HG03575 (cell line): ENCODE results near the gene IFNAR1.
"Not testable (repeated sequence)": the region's sequence is repeated elsewhere in the genome, so short reads cannot be mapped to it uniquely, and the experiment has no call there.

Source experiments
- ATAC-seq: cut with Tn5 transposase; IDR thresholded peaks from one replicate; pipeline ENCODE4 v1.9.1; 2021; ENCODE audit not compliant: unreplicated experiment, insufficient number of reproducible peaks, low FRiP score; ENCODE audit errors: extremely low read depth

Gene IFNAR1

GRCh38 chr21:33334191-33334590, 9.4 kb downstream of the IFNAR1 start:
- ATAC-seq = no peak

GRCh38 chr21:33334824-33335223, 10.1 kb downstream of the IFNAR1 start:
- ATAC-seq = no peak

- ATAC-seq = no peak
These were observed 14.4 kb downstream of the IFNAR1 start for GRCh38 chr21:33339135-33339534.

GRCh38 chr21:33339918-33340317, 15.1 kb downstream of the IFNAR1 start:
- ATAC-seq = no peak

GRCh38 chr21:33345751-33346238, 21.0 kb downstream of the IFNAR1 start:
- ATAC-seq = no peak

- no peak for ATAC-seq
These were observed 23.9 kb downstream of the IFNAR1 start for GRCh38 chr21:33348706-33349105.

GRCh38 chr21:33350676-33351075, 25.9 kb downstream of the IFNAR1 start:
- no peak for ATAC-seq

- no peak for ATAC-seq
These were observed 30.6 kb downstream of the IFNAR1 start for GRCh38 chr21:33355355-33355754.

- ATAC-seq = no peak
These were observed 31.2 kb downstream of the IFNAR1 start for GRCh38 chr21:33355996-33356395.

- no peak for ATAC-seq
These were observed 32.4 kb downstream of the IFNAR1 start for GRCh38 chr21:33357177-33357576.

GRCh38 chr21:33359446-33359845, 34.7 kb downstream of the IFNAR1 start:
- no peak for ATAC-seq

GRCh38 chr21:33360281-33360680, 35.5 kb downstream of the IFNAR1 start:
- no peak for ATAC-seq

- ATAC-seq = no peak
These were observed 36.3 kb downstream of the IFNAR1 start for GRCh38 chr21:33360881-33361602.

GRCh38 chr21:33362044-33362555, 37.3 kb downstream of the IFNAR1 start:
- ATAC-seq = no peak

- not testable (repeated sequence) for ATAC-seq
These were observed 39.3 kb downstream of the IFNAR1 start for GRCh38 chr21:33363911-33364609.

GRCh38 chr21:33364830-33365229, 40.1 kb downstream of the IFNAR1 start:
- ATAC-seq = no peak

GRCh38 chr21:33367309-33367973, 42.7 kb downstream of the IFNAR1 start:
- ATAC-seq = no peak

- no peak for ATAC-seq
These were observed 43.4 kb downstream of the IFNAR1 start for GRCh38 chr21:33368124-33368523.

- no peak for ATAC-seq
These were observed 43.8 kb downstream of the IFNAR1 start for GRCh38 chr21:33368576-33368975.

GRCh38 chr21:33369586-33369985, 44.8 kb downstream of the IFNAR1 start:
- no peak for ATAC-seq
